HCT116 (cell line): Measurements from ENCODE around the gene MIEF1.

Experiments used
- CEBPB ChIP-seq: IDR thresholded peaks from 2 replicates; pipeline ENCODE4 v1.6.1; 2012; ENCODE audit warnings: low read depth
- EZH2 ChIP-seq: fragments of 200-600 bp; sonication (generic); IDR thresholded peaks from 2 replicates; pipeline ENCODE4 v1.6.1; 2017; ENCODE audit warnings: antibody characterized with exemption, mixed run types
- EZH2phosphoT487 ChIP-seq: fragments of 200-600 bp; IDR thresholded peaks from 2 replicates; pipeline ENCODE4 v1.6.1; 2018; ENCODE audit warnings: antibody characterized with exemption, borderline replicate concordance
- POLR2A ChIP-seq: IDR thresholded peaks from 2 replicates; pipeline ENCODE4 v1.7.0; 2011; ENCODE audit warnings: borderline replicate concordance; ENCODE audit not compliant: insufficient read depth, insufficient read length; ENCODE audit errors: extremely low read depth
- POLR2AphosphoS5 ChIP-seq: IDR thresholded peaks from 2 replicates; pipeline ENCODE4 v1.6.1; 2011; ENCODE audit warnings: mild to moderate bottlenecking, low read depth, low read length, moderate library complexity
- RAD21 ChIP-seq: IDR thresholded peaks from 2 replicates; pipeline ENCODE4 v1.6.1; 2012; ENCODE audit warnings: low read depth, mild to moderate bottlenecking
- SIN3A ChIP-seq: IDR thresholded peaks from 2 replicates; pipeline ENCODE4 v1.6.1; 2012; ENCODE audit warnings: low read depth
- SP1 ChIP-seq: IDR thresholded peaks from 2 replicates; pipeline ENCODE4 v1.6.1; 2012; ENCODE audit warnings: low read depth
- SRF ChIP-seq: IDR thresholded peaks from 2 replicates; pipeline ENCODE4 v1.6.1; 2012; ENCODE audit warnings: low read depth
- YY1 ChIP-seq: IDR thresholded peaks from 2 replicates; pipeline ENCODE4 v1.6.1; 2011; ENCODE audit warnings: low read length, low read depth, moderate library complexity, mild to moderate bottlenecking; ENCODE audit not compliant: insufficient replicate concordance; ENCODE audit errors: extremely low read depth
- ZFX ChIP-seq: fragments of 450-650 bp; IDR thresholded peaks from 2 replicates; pipeline ENCODE4 v1.6.1; 2017
- ZNF274 ChIP-seq: fragments of 200-500 bp; sonication (Bioruptor generic); IDR thresholded peaks from 2 replicates; pipeline ENCODE4 v1.6.1; 2014; ENCODE audit warnings: mild to moderate bottlenecking, low read depth, low read length, inconsistent platforms
- TF ChIP-seq, protein P1 (sequence below): IDR thresholded peaks from 2 replicates; pipeline ENCODE4 v1.6.1; 2012
- TF ChIP-seq, protein P2 (sequence below), 3 experiments: fragments of 200-600 bp in 1 of 3; sonication (generic) in 1 of 3; IDR thresholded peaks in 2 of 3; conservative IDR thresholded peaks in 1 of 3; 2 replicates each; pipeline ENCODE4 v1.5.1; 2012 to 2017; ENCODE audit warnings: low read depth in 2 of 3, low read length in 2 of 3, antibody characterized with exemption in 1 of 3, borderline replicate concordance in 1 of 3, control low read depth in 1 of 3, mild to moderate bottlenecking in 1 of 3, mixed read lengths in 1 of 3, mixed run types in 1 of 3, moderate library complexity in 1 of 3; ENCODE audit not compliant: insufficient read depth in 1 of 3

DNA sequence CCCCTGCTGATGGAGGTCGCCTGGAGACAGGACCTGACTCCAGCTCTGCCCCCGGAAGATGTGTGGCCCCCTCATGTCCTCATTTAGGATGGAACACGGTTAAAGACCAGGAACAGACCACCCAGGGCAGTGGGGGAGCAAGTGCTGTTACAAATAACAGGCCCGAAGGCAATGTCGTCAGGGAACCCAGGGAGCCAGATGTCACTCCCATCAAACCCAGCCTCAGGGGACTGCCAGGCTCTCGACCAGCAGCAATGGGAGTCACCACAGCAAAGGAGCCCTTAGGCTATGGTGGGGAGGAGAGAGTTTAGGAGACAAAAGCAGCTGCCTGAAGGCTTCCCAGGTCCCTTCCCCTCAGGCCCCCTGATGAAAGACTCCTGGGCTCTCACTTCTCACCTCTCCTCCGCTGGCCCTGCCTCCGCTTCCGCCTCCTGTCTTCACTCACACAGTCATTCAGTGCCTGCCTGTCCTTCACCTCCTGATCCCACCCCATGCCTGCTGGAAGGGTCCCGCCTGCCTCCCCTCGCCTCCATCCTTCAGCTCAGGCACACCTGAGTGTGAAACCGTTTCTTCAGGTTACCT is 26.1 kb downstream of the MIEF1 start:
- no peak for TF ChIP-seq YY1
- TF ChIP-seq, protein P1, sequence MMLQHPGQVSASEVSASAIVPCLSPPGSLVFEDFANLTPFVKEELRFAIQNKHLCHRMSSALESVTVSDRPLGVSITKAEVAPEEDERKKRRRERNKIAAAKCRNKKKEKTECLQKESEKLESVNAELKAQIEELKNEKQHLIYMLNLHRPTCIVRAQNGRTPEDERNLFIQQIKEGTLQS = no peak
- no peak for TF ChIP-seq RAD21
- no peak for TF ChIP-seq EZH2phosphoT487
- TF ChIP-seq, protein P2, sequence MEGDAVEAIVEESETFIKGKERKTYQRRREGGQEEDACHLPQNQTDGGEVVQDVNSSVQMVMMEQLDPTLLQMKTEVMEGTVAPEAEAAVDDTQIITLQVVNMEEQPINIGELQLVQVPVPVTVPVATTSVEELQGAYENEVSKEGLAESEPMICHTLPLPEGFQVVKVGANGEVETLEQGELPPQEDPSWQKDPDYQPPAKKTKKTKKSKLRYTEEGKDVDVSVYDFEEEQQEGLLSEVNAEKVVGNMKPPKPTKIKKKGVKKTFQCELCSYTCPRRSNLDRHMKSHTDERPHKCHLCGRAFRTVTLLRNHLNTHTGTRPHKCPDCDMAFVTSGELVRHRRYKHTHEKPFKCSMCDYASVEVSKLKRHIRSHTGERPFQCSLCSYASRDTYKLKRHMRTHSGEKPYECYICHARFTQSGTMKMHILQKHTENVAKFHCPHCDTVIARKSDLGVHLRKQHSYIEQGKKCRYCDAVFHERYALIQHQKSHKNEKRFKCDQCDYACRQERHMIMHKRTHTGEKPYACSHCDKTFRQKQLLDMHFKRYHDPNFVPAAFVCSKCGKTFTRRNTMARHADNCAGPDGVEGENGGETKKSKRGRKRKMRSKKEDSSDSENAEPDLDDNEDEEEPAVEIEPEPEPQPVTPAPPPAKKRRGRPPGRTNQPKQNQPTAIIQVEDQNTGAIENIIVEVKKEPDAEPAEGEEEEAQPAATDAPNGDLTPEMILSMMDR (IDR thresholded peaks at IDR 0.05 in 2 of 3, conservative IDR thresholded peaks at IDR 0.05 in 1 of 3; ENCODE audit: borderline replicate concordance in 1 of 3, insufficient read depth in 1 of 3, low read depth in 2 of 3, low read length in 2 of 3) = no peak
- no peak for TF ChIP-seq SP1
- no peak for TF ChIP-seq EZH2
- TF ChIP-seq SRF = no peak
- no peak for TF ChIP-seq CEBPB
- TF ChIP-seq SIN3A = no peak
- TF ChIP-seq POLR2AphosphoS5 = no peak
- no peak for TF ChIP-seq POLR2A
- no peak for TF ChIP-seq ZNF274
- TF ChIP-seq ZFX = no peak
